HepG2 (cell line): ENCODE data around the gene CTSV. TPM values are rescaled to one million over a fixed set of nuclear protein-coding genes. Genes with fewer than 3 reads are reported as not detected.

ENCODE experiments used
- AKAP8 ChIP-seq: sonication (generic); formaldehyde crosslinking; IDR thresholded peaks from 2 replicates; pipeline ENCODE4 v1.5.1; 2020; ENCODE audit warnings: mild to moderate bottlenecking, missing genetic modification reagents
- BHLHE40 ChIP-seq: IDR thresholded peaks from 2 replicates; pipeline ENCODE4 v1.6.1; 2011; ENCODE audit warnings: low read length, improper control_type of control experiment
- BRCA1 ChIP-seq: sonication (generic); formaldehyde crosslinking; IDR thresholded peaks from 2 replicates; pipeline ENCODE4 v1.4.0; 2020; ENCODE audit warnings: missing genetic modification reagents
- CEBPB ChIP-seq: IDR thresholded peaks from 2 replicates; pipeline ENCODE4 v1.6.1; 2011; ENCODE audit warnings: low read depth, low read length, improper control_type of control experiment, borderline replicate concordance
- CEBPG ChIP-seq: IDR thresholded peaks from 2 replicates; pipeline ENCODE4 v1.6.1; 2016
- EHMT2 ChIP-seq: fragments of 200-600 bp; sonication (generic); IDR thresholded peaks from 2 replicates; pipeline ENCODE4 v1.7.0; 2017; ENCODE audit warnings: antibody characterized with exemption, low read depth, low read length, borderline replicate concordance
- EZH2 ChIP-seq: conservative IDR thresholded peaks from 2 replicates; pipeline ENCODE4 v1.6.1; 2012; ENCODE audit warnings: mild to moderate bottlenecking, low read depth, low read length, moderate library complexity
- FIP1L1 ChIP-seq: fragments of 200-400 bp; formaldehyde crosslinking; IDR thresholded peaks from 2 replicates; pipeline ENCODE4 v1.6.1; 2018; ENCODE audit warnings: low read depth, mild to moderate bottlenecking, low read length, moderate library complexity, borderline replicate concordance; ENCODE audit not compliant: insufficient read depth
- HIC2 ChIP-seq: sonication (generic); formaldehyde crosslinking; IDR thresholded peaks from 2 replicates; pipeline ENCODE4 v1.9.0; 2022; ENCODE audit warnings: low read depth, missing genetic modification reagents
- ISX ChIP-seq: sonication (generic); formaldehyde crosslinking; conservative IDR thresholded peaks from 2 replicates; pipeline ENCODE4 v1.5.0; 2020; ENCODE audit warnings: missing genetic modification reagents
- KLF11 ChIP-seq: IDR thresholded peaks from 2 replicates; pipeline ENCODE4 v1.6.1; 2016; ENCODE audit warnings: missing compliant biosample characterization
- KLF15 ChIP-seq: sonication (generic); formaldehyde crosslinking; IDR thresholded peaks from 2 replicates; pipeline ENCODE4 v1.8.1; 2023; ENCODE audit warnings: borderline replicate concordance, mild to moderate bottlenecking, inconsistent platforms, missing genetic modification reagents, mixed read lengths
- NAIF1 ChIP-seq: sonication (generic); formaldehyde crosslinking; IDR thresholded peaks from 2 replicates; pipeline ENCODE4 v1.5.0; 2020; ENCODE audit warnings: mild to moderate bottlenecking, missing genetic modification reagents, borderline replicate concordance
- NFRKB ChIP-seq: fragments of 450-650 bp; IDR thresholded peaks from 2 replicates; pipeline ENCODE4 v1.6.1; 2017
- NKX3-1 ChIP-seq: sonication (generic); formaldehyde crosslinking; IDR thresholded peaks from 2 replicates; pipeline ENCODE4 v1.5.0; 2020; ENCODE audit warnings: missing genetic modification reagents
- PCBP1 ChIP-seq: fragments of 200-400 bp; formaldehyde crosslinking; IDR thresholded peaks from 2 replicates; pipeline ENCODE4 v1.6.1; 2017; ENCODE audit warnings: mild to moderate bottlenecking, low read depth, low read length, borderline replicate concordance
- RELA ChIP-seq: sonication (generic); formaldehyde crosslinking; IDR thresholded peaks from 2 replicates; pipeline ENCODE4 v1.4.0; 2020; ENCODE audit warnings: missing genetic modification reagents
- REPIN1 ChIP-seq: sonication (generic); formaldehyde crosslinking; IDR thresholded peaks from 2 replicates; pipeline ENCODE4 v1.8.0; 2022; ENCODE audit warnings: missing genetic modification reagents, low read depth, mild to moderate bottlenecking, borderline replicate concordance
- RFX3 ChIP-seq: IDR thresholded peaks from 2 replicates; pipeline ENCODE4 v1.6.1; 2016; ENCODE audit warnings: missing biosample characterization, missing genetic modification reagents
- SALL1 ChIP-seq: sonication (generic); formaldehyde crosslinking; IDR thresholded peaks from 2 replicates; pipeline ENCODE4 v1.8.0; 2022; ENCODE audit warnings: mild to moderate bottlenecking, missing genetic modification reagents
- TBX2 ChIP-seq: sonication (generic); formaldehyde crosslinking; IDR thresholded peaks from 2 replicates; pipeline ENCODE4 v1.5.0; 2020; ENCODE audit warnings: missing genetic modification reagents, mild to moderate bottlenecking, borderline replicate concordance
- TMF1 ChIP-seq: sonication (generic); formaldehyde crosslinking; IDR thresholded peaks from 2 replicates; pipeline ENCODE4 v1.8.1; 2022; ENCODE audit warnings: low read depth, missing genetic modification reagents
- ZNF543 ChIP-seq: sonication (generic); formaldehyde crosslinking; IDR thresholded peaks from 2 replicates; pipeline ENCODE4 v1.4.0; 2020; ENCODE audit warnings: mild to moderate bottlenecking, missing genetic modification reagents
- ZNF652 ChIP-seq: IDR thresholded peaks from 2 replicates; pipeline ENCODE4 v1.6.1; 2016; ENCODE audit warnings: low read depth, borderline replicate concordance
- ZNF841 ChIP-seq: sonication (generic); formaldehyde crosslinking; IDR thresholded peaks from 2 replicates; pipeline ENCODE4 v1.8.1; 2023; ENCODE audit warnings: missing genetic modification reagents, borderline replicate concordance
- polyA plus RNA-seq, 8 experiments: library from polyadenylated mRNA; depleted of rRNA in 3 of 8; stranded (reverse) in 7 of 8; unstranded in 1 of 8; fragments of >200 nt; fragmentation: Illumina TruSeq in 4 of 8; extraction: Trizol in 4 of 8; gene quantifications; 2 replicates each; pipeline versions ENCODE4 v1.2.1 to v1.2.3, GENCODE V29; 2011 to 2016; ENCODE audit warnings: low read depth in 4 of 8, missing spikeins in 1 of 8, mixed read lengths in 1 of 8; ENCODE audit not compliant: insufficient read depth in 1 of 8
- total RNA-seq, 5 experiments: library from RNA; depleted of rRNA; stranded (reverse); fragments of >200 nt; fragmentation: Illumina TruSeq; extraction: Trizol; gene quantifications; 2 replicates each; pipeline ENCODE4 v1.2.3, GENCODE V29; 2016; ENCODE audit warnings: low read depth in 1 of 5
- TF ChIP-seq, protein P1 (sequence below): sonication (generic); formaldehyde crosslinking; IDR thresholded peaks from 2 replicates; pipeline ENCODE4 v1.9.0; 2021; ENCODE audit warnings: missing genetic modification reagents, borderline replicate concordance
- TF ChIP-seq, protein P2 (sequence below): sonication (generic); formaldehyde crosslinking; IDR thresholded peaks from 2 replicates; pipeline ENCODE4 v1.5.0; 2020; ENCODE audit warnings: missing genetic modification reagents

CTSV gene
- total and polyA plus RNA-seq, 2 of the 13 experiments (the other 11 are each of a cell fraction or from before 2014, with no cell fraction given) = 10.6 to 12.6 TPM

GRCh38 chr9:97075289-97075985 lies 36.5 kb upstream of the CTSV start (continued):
- no peak for TF ChIP-seq TBX2 (CRISPR knock-in tag)
- TF ChIP-seq CEBPG = peak; percentile 83
- TF ChIP-seq, protein P1, sequence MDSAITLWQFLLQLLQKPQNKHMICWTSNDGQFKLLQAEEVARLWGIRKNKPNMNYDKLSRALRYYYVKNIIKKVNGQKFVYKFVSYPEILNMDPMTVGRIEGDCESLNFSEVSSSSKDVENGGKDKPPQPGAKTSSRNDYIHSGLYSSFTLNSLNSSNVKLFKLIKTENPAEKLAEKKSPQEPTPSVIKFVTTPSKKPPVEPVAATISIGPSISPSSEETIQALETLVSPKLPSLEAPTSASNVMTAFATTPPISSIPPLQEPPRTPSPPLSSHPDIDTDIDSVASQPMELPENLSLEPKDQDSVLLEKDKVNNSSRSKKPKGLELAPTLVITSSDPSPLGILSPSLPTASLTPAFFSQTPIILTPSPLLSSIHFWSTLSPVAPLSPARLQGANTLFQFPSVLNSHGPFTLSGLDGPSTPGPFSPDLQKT = no peak
- TF ChIP-seq FIP1L1 = no peak
- TF ChIP-seq ZNF652 (CRISPR knock-in tag) = no peak
- no peak for TF ChIP-seq BRCA1 (CRISPR knock-in tag)
- no peak for TF ChIP-seq HIC2
- TF ChIP-seq NAIF1 (CRISPR knock-in tag) = no peak
- TF ChIP-seq ZNF841 (CRISPR knock-in tag) = no peak
- TF ChIP-seq EHMT2 = no peak
- TF ChIP-seq PCBP1 = no peak
- peak; percentile 85 for TF ChIP-seq SALL1
- TF ChIP-seq ISX (CRISPR knock-in tag) = no peak
- TF ChIP-seq NFRKB = no peak
- no peak for TF ChIP-seq REPIN1
- TF ChIP-seq AKAP8 (CRISPR knock-in tag) = no peak
- TF ChIP-seq NKX3-1 = no peak
- no peak for TF ChIP-seq RFX3 (CRISPR knock-in tag)
- no peak for TF ChIP-seq ZNF543 (CRISPR knock-in tag)
- no peak for TF ChIP-seq EZH2
- TF ChIP-seq BHLHE40 = no peak
- TF ChIP-seq, protein P2, sequence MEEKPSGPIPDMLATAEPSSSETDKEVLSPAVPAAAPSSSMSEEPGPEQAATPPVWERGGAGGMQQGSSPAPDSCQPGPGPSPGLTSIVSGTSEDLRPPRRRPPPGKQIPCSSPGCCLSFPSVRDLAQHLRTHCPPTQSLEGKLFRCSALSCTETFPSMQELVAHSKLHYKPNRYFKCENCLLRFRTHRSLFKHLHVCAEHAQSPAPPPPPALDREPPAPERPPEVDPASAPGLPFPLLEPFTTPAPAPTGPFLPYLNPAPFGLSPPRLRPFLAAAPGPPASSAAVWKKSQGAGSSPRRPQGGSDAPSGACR (CRISPR knock-in tag) = no peak
- TF ChIP-seq CEBPB = peak; percentile 46; the same call in 1 of the 2 replicates
- no peak for TF ChIP-seq TMF1 (CRISPR knock-in tag)
- TF ChIP-seq KLF11 (CRISPR knock-in tag) = no peak
- TF ChIP-seq RELA (CRISPR knock-in tag) = no peak
- TF ChIP-seq KLF15 (CRISPR knock-in tag) = no peak
